NCI-H526 treated with DMSO at 0.1 percent for 48 hours (cell line): ENCODE measurements around the gene TSHR.

Source experiments
- DNase-seq: peaks from one replicate; lab custom pipeline; 2025; lab: John Stamatoyannopoulos, UW

The TSHR gene

GRCh38 chr14:81138429-81138828, 183.0 kb downstream of the TSHR start:
- DNase-seq = no peak

- no peak for DNase-seq
Observed at GRCh38 chr14:81141426-81141825, 186.0 kb downstream of the TSHR start.

- DNase-seq = no peak
Observed at GRCh38 chr14:81143793-81144192, 188.4 kb downstream of the TSHR start.

- no peak for DNase-seq
Observed at GRCh38 chr14:81144824-81145603, 189.6 kb downstream of the TSHR start.

- no peak for DNase-seq
Observed at GRCh38 chr14:81147140-81147897, 191.9 kb downstream of the TSHR start.

- DNase-seq = no peak
Observed at GRCh38 chr14:81148635-81149034, 193.2 kb downstream of the TSHR start.

GRCh38 chr14:81153187-81153586, 197.8 kb downstream of the TSHR start:
- no peak for DNase-seq

GRCh38 chr14:81157431-81157830, 202.0 kb downstream of the TSHR start:
- DNase-seq = no peak

GRCh38 chr14:81161088-81161487, 205.7 kb downstream of the TSHR start:
- DNase-seq = no peak

GRCh38 chr14:81161749-81162148, 206.3 kb downstream of the TSHR start:
- no peak for DNase-seq

GRCh38 chr14:81162941-81163340, 207.5 kb downstream of the TSHR start:
- DNase-seq = no peak

- DNase-seq = peak; percentile 38
Observed at GRCh38 chr14:81164167-81164774, 208.8 kb downstream of the TSHR start.

- DNase-seq = no peak
Observed at GRCh38 chr14:81165188-81165587, 209.8 kb downstream of the TSHR start.

GRCh38 chr14:81166121-81166520, 210.7 kb downstream of the TSHR start:
- no peak for DNase-seq

- no peak for DNase-seq
Observed at GRCh38 chr14:81169267-81169666, 213.8 kb downstream of the TSHR start.

GRCh38 chr14:81169711-81170103, 214.3 kb downstream of the TSHR start:
- DNase-seq = no peak

GRCh38 chr14:81170104-81170828, 214.8 kb downstream of the TSHR start:
- DNase-seq = peak; percentile 84

- DNase-seq = no peak
Observed at GRCh38 chr14:81170829-81171195, 215.4 kb downstream of the TSHR start.

- DNase-seq = no peak
Observed at GRCh38 chr14:81172353-81172752, 216.9 kb downstream of the TSHR start.

GRCh38 chr14:81172881-81173280, 217.5 kb downstream of the TSHR start:
- DNase-seq = no peak

GRCh38 chr14:81176241-81176640, 220.8 kb downstream of the TSHR start:
- no peak for DNase-seq

GRCh38 chr14:81177225-81177624, 221.8 kb downstream of the TSHR start:
- DNase-seq = peak; percentile 46
